ENCODE data around the gene HEPACAM.

- no peak for TF ChIP-seq CTCF (IDR thresholded peaks at IDR 0.05)
- TF ChIP-seq POLR2A (IDR thresholded peaks at IDR 0.05) = no peak
These were observed 50.9 kb downstream of the HEPACAM start for GRCh38 chr11:124884869-124885479.

Data from vagina (tissue), 2 donors.